HepG2 (cell line): Measurements from ENCODE around the gene PPP2R5D. TPM values are rescaled to one million over a fixed set of nuclear protein-coding genes. Genes with fewer than 3 reads are reported as not detected.

ENCODE experiments used
- ATAC-seq: fragments of 200-7000 bp; cut with Tn5 transposase; 3 replicates; pipeline ENCODE4 v1.9.1; 2020; ENCODE audit warnings: mild to moderate bottlenecking, moderate library complexity
- BruUV-seq: library from RNA; stranded (reverse); fragments of 400-500 nt; replicated peaks from 2 replicates; lab custom pipeline; 2021; lab: Mats Ljungman, UMichigan
- CTCF ChIA-PET: fragments of 300-600 bp; formaldehyde crosslinking; extraction: SDS; loops from one replicate; lab custom pipeline; 2021; ENCODE audit warnings: low total read pairs, inconsistent platforms, low intra/inter-chr PET ratio; lab: Yijun Ruan, JAX
- POLR2A ChIA-PET: fragments of 350-600 bp; sonication (Branson Sonifier 250); formaldehyde crosslinking; loops from one replicate; lab custom pipeline; 2020; ENCODE audit warnings: antibody characterized with exemption, inconsistent platforms; lab: Yijun Ruan, JAX
- DNase-seq: peaks from one replicate; pipeline ENCODE4 v3.0.0-alpha.2; 2015; ENCODE audit warnings: low spot score
- FAIRE-seq: peaks from 3 replicates; lab custom pipeline; 2011; peaks lifted over from hg19 to GRCh38; lab: Jason Lieb, UNC
- H2AFZ ChIP-seq: one replicate; pipeline ENCODE4 v1.6.1; 2011; ENCODE audit warnings: low read length, inconsistent platforms
- H3K27ac ChIP-seq: fragments of 300-600 bp; 3 replicates; pipeline ENCODE4 v1.8.0; 2011; ENCODE audit warnings: mixed run types, mild to moderate bottlenecking, mixed read lengths, low read length, inconsistent platforms; ENCODE audit not compliant: insufficient read depth; ENCODE audit errors: extremely low read length
- H3K27me3 ChIP-seq, 2 experiments: fragments of 200-600 bp in 1 of 2; 2 replicates in 1 of 2; 3 replicates in 1 of 2; pipeline versions ENCODE4 v1.6.0 to v1.8.0; 2011; ENCODE audit warnings: low read length in 2 of 2, mild to moderate bottlenecking in 2 of 2, moderate library complexity in 2 of 2, inconsistent platforms in 1 of 2; ENCODE audit not compliant: insufficient read depth in 2 of 2, control insufficient read depth in 1 of 2
- H3K36me3 ChIP-seq, 2 experiments: fragments of 200-600 bp in 1 of 2; replicated peaks in 1 of 2; 2 replicates in 1 of 2; 3 replicates in 1 of 2; pipeline versions ENCODE4 v1.5.1 to v1.8.0; 2011; ENCODE audit warnings: low read length in 2 of 2, inconsistent platforms in 1 of 2; ENCODE audit not compliant: insufficient read depth in 2 of 2, control insufficient read depth in 1 of 2
- H3K4me1 ChIP-seq: 2 replicates; pipeline ENCODE4 v1.5.1; 2012; ENCODE audit warnings: low read length, inconsistent platforms; ENCODE audit not compliant: insufficient read depth
- H3K4me2 ChIP-seq: 2 replicates; pipeline ENCODE4 v1.6.0; 2011; ENCODE audit warnings: low read depth, low read length, inconsistent platforms
- H3K4me3 ChIP-seq, 3 experiments: fragments of 200-600 bp in 1 of 3; sonication (generic), shearing (Covaris generic) in 1 of 3; replicated peaks in 1 of 3; 2 replicates each; pipeline ENCODE4 v1.5.1; 2011 to 2016; ENCODE audit warnings: low read length in 3 of 3, inconsistent platforms in 2 of 3, low read depth in 2 of 3, mild to moderate bottlenecking in 2 of 3, control low read depth in 1 of 3, mixed read lengths in 1 of 3; ENCODE audit not compliant: insufficient read depth in 1 of 3
- H3K79me2 ChIP-seq: one replicate; pipeline ENCODE4 v1.6.1; 2011; ENCODE audit warnings: low read length, inconsistent platforms; ENCODE audit not compliant: insufficient read depth
- H3K9ac ChIP-seq: 2 replicates; pipeline ENCODE4 v1.6.0; 2011; ENCODE audit warnings: mild to moderate bottlenecking, low read depth, low read length, inconsistent platforms; ENCODE audit not compliant: insufficient read depth
- H3K9me3 ChIP-seq: 2 replicates; pipeline ENCODE4 v1.5.1; 2012; ENCODE audit warnings: mild to moderate bottlenecking, low read length
- H4K20me1 ChIP-seq: 2 replicates; pipeline ENCODE4 v1.6.0; 2011; ENCODE audit warnings: inconsistent platforms, mild to moderate bottlenecking, low read length, moderate library complexity; ENCODE audit not compliant: insufficient read depth
- ETV6 ChIP-seq: sonication (generic); formaldehyde crosslinking; conservative IDR thresholded peaks from 2 replicates; pipeline ENCODE4 v1.4.0; 2020; ENCODE audit warnings: missing genetic modification reagents
- HOXA3 ChIP-seq: sonication (generic); formaldehyde crosslinking; IDR thresholded peaks from 2 replicates; pipeline ENCODE4 v1.5.0; 2020; ENCODE audit warnings: missing genetic modification reagents
- NONO ChIP-seq, 2 experiments: fragments of 450-650 bp in 1 of 2; sonication (generic) in 1 of 2; formaldehyde crosslinking in 1 of 2; IDR thresholded peaks in 1 of 2; conservative IDR thresholded peaks in 1 of 2; 2 replicates each; pipeline versions ENCODE4 v1.6.1 to v1.8.0; 2017 to 2022; ENCODE audit warnings: mild to moderate bottlenecking in 1 of 2, missing genetic modification reagents in 1 of 2, moderate library complexity in 1 of 2
- PHF21A ChIP-seq: sonication (generic); formaldehyde crosslinking; IDR thresholded peaks from 2 replicates; pipeline ENCODE4 v1.5.0; 2020; ENCODE audit warnings: mild to moderate bottlenecking, missing genetic modification reagents
- RXRA ChIP-seq: sonication (generic); formaldehyde crosslinking; IDR thresholded peaks from 2 replicates; pipeline ENCODE4 v1.5.1; 2020; ENCODE audit warnings: missing genetic modification reagents
- SP4 ChIP-seq: sonication (generic); formaldehyde crosslinking; IDR thresholded peaks from 2 replicates; pipeline ENCODE4 v1.8.1; 2023; ENCODE audit warnings: mild to moderate bottlenecking, missing genetic modification reagents
- ZNF263 ChIP-seq: sonication (generic); formaldehyde crosslinking; IDR thresholded peaks from 2 replicates; pipeline ENCODE4 v1.4.0; 2020; ENCODE audit warnings: missing genetic modification reagents
- ZNF354B ChIP-seq: sonication (generic); formaldehyde crosslinking; IDR thresholded peaks from 2 replicates; pipeline ENCODE4 v1.8.0; 2022; ENCODE audit warnings: mild to moderate bottlenecking, missing genetic modification reagents
- ZNF629 ChIP-seq: sonication (generic); formaldehyde crosslinking; conservative IDR thresholded peaks from 2 replicates; pipeline ENCODE4 v1.5.0; 2020; ENCODE audit warnings: missing genetic modification reagents
- ZNF782 ChIP-seq: sonication (generic); formaldehyde crosslinking; IDR thresholded peaks from 2 replicates; pipeline ENCODE4 v1.4.0; 2020; ENCODE audit warnings: missing genetic modification reagents, mild to moderate bottlenecking, borderline replicate concordance
- ZNF816 ChIP-seq: sonication (generic); formaldehyde crosslinking; IDR thresholded peaks from 2 replicates; pipeline ENCODE4 v1.8.0; 2022; ENCODE audit warnings: missing genetic modification reagents, mild to moderate bottlenecking, borderline replicate concordance
- ZZZ3 ChIP-seq: sonication (generic); formaldehyde crosslinking; IDR thresholded peaks from 2 replicates; pipeline ENCODE4 v1.4.0; 2020; ENCODE audit warnings: missing genetic modification reagents, mild to moderate bottlenecking, borderline replicate concordance
- WGBS: methylation state at CpG from one replicate; pipeline ENCODE4 v1.1.6; 2017; ENCODE audit warnings: low lambda C conversion rate; 5-methylcytosine and 5-hydroxymethylcytosine counted together
- in situ Hi-C: cut with HindIII; loops from 2 replicates; pipeline ENCODE4 v1.10.0; 2017; ENCODE audit warnings: low pct_unique_long_range_greater_than_20kb; ENCODE audit not compliant: extremely low pct_ligation_motif_present
- intact Hi-C: fragments of 100-400 bp; cut with micrococcal nuclease; formaldehyde crosslinking; loops from one replicate; pipeline ENCODE4 v1.10.0; 2022; ENCODE audit not compliant: unreplicated experiment
- polyA plus RNA-seq, 8 experiments: library from polyadenylated mRNA; depleted of rRNA in 3 of 8; stranded (reverse) in 7 of 8; unstranded in 1 of 8; fragments of >200 nt; fragmentation: Illumina TruSeq in 4 of 8; extraction: Trizol in 4 of 8; gene quantifications; 2 replicates each; pipeline versions ENCODE4 v1.2.1 to v1.2.3, GENCODE V29; 2011 to 2016; ENCODE audit warnings: low read depth in 4 of 8, missing spikeins in 1 of 8, mixed read lengths in 1 of 8; ENCODE audit not compliant: insufficient read depth in 1 of 8
- total RNA-seq, 5 experiments: library from RNA; depleted of rRNA; stranded (reverse); fragments of >200 nt; fragmentation: Illumina TruSeq; extraction: Trizol; gene quantifications; 2 replicates each; pipeline ENCODE4 v1.2.3, GENCODE V29; 2016; ENCODE audit warnings: low read depth in 1 of 5
- TF ChIP-seq, protein P1 (sequence below): sonication (generic); formaldehyde crosslinking; IDR thresholded peaks from 2 replicates; pipeline ENCODE4 v1.4.0; 2020; ENCODE audit warnings: missing genetic modification reagents
- TF ChIP-seq, protein P2 (sequence below): sonication (generic); formaldehyde crosslinking; IDR thresholded peaks from 2 replicates; pipeline ENCODE4 v1.9.0; 2021; ENCODE audit warnings: mild to moderate bottlenecking, missing genetic modification reagents
- TF ChIP-seq, protein P3 (sequence below): sonication (generic); formaldehyde crosslinking; IDR thresholded peaks from 2 replicates; pipeline ENCODE4 v1.4.0; 2020; ENCODE audit warnings: mild to moderate bottlenecking, missing genetic modification reagents

Gene PPP2R5D
- total and polyA plus RNA-seq, 2 of the 13 experiments (the other 11 are each of a cell fraction or from before 2014, with no cell fraction given), result 53.7 to 60.4 TPM

DNA sequence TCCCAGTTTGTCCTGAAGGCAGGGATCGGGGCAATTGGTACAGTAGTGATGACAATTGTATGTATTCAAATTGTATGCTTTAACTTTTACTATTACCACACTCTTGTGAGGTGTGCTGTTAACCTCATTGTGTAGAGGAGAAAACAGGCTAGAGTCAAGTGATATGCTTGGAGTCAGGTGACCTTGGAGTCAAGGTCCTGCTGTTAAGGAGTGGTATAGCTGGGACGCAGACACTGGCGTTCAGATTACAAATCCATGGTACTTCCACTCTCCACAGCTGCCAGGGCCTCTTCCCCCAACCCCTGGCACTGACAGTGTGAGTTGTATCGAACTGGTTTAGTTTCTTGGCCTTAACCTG, 44.6 kb upstream of the PPP2R5D start:
- intact Hi-C loops, result loop anchor here (5.0 kb wide), 1 partner anchor 37 kb away; no protein-coding TSS in a partner anchor
- peaks cover 8 to 31% of the 10 kb centered on the region in 2 experiments for H3K36me3 ChIP-seq
- H3K9me3 ChIP-seq, result no peaks in the 10 kb centered on the region
- H3K27me3 ChIP-seq, result no peaks in the 10 kb centered on the region
- 73% methylated on average over 4 of the region's 4 CpGs for WGBS
- peaks cover 64% of the 10 kb centered on the region for H3K4me1 ChIP-seq
- ATAC-seq, result no peak
- in situ Hi-C loops, result no loop called here
- no peak overlapping the region; the same call in 1 of the 2 replicates for H3K9ac ChIP-seq
- peak overlapping the region; percentile 57 for H3K4me2 ChIP-seq
- POLR2A ChIA-PET, result interaction anchor here (0.6 to 5.0 kb wide), 11 partner anchors 10 to 1349 kb away, joined by 3 to 56 read pairs (median 5); partner anchors contain the start of genes CNPY3, GNMT, KLHDC3 and MEA1
- H2AFZ ChIP-seq, result no peak overlapping the region
- no TSS peak for BruUV-seq
- no peaks in the 10 kb centered on the region for H3K79me2 ChIP-seq
- peak overlapping the region; percentile 81 for H3K27ac ChIP-seq
- no peak for DNase-seq
- no peaks in the 10 kb centered on the region for H4K20me1 ChIP-seq
- peak overlapping the region in 1 of 3 experiments; percentile 20; a peak in 1 of 6 replicates for H3K4me3 ChIP-seq
- FAIRE-seq, result no peak
- CTCF ChIA-PET, result interaction anchor here (1.2 kb wide), 1 partner anchor 26 kb away, joined by 3 read pairs; no protein-coding TSS in a partner anchor
- TF ChIP-seq NONO (IDR thresholded peaks at IDR 0.05) (no peak), NONO (CRISPR knock-in tag; conservative IDR thresholded peaks at IDR 0.05) (peak; percentile 11; the same call in 1 of the 2 replicates), ZZZ3 (CRISPR knock-in tag) (no peak), ZNF782 (CRISPR knock-in tag) (peak; percentile 4; the same call in 1 of the 2 replicates), ETV6 (0 out of 2 replicates have a peak, but pooled peaks have one; percentile 47), ZNF354B (CRISPR knock-in tag) (no peak), HOXA3 (CRISPR knock-in tag) (0 out of 2 replicates have a peak, but pooled peaks have one; percentile 4), ZNF816 (CRISPR knock-in tag) (no peak), PHF21A (CRISPR knock-in tag) (no peak), RXRA (no peak), SP4 (CRISPR knock-in tag) (peak; percentile 16; the same call in 1 of the 2 replicates), ZNF629 (no peak), ZNF263 (no peak)
- TF ChIP-seq, protein P1, sequence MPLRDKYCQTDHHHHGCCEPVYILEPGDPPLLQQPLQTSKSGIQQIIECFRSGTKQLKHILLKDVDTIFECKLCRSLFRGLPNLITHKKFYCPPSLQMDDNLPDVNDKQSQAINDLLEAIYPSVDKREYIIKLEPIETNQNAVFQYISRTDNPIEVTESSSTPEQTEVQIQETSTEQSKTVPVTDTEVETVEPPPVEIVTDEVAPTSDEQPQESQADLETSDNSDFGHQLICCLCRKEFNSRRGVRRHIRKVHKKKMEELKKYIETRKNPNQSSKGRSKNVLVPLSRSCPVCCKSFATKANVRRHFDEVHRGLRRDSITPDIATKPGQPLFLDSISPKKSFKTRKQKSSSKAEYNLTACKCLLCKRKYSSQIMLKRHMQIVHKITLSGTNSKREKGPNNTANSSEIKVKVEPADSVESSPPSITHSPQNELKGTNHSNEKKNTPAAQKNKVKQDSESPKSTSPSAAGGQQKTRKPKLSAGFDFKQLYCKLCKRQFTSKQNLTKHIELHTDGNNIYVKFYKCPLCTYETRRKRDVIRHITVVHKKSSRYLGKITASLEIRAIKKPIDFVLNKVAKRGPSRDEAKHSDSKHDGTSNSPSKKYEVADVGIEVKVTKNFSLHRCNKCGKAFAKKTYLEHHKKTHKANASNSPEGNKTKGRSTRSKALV (CRISPR knock-in tag), result 0 out of 2 replicates have a peak, but pooled peaks have one; percentile 9
- TF ChIP-seq, protein P2, sequence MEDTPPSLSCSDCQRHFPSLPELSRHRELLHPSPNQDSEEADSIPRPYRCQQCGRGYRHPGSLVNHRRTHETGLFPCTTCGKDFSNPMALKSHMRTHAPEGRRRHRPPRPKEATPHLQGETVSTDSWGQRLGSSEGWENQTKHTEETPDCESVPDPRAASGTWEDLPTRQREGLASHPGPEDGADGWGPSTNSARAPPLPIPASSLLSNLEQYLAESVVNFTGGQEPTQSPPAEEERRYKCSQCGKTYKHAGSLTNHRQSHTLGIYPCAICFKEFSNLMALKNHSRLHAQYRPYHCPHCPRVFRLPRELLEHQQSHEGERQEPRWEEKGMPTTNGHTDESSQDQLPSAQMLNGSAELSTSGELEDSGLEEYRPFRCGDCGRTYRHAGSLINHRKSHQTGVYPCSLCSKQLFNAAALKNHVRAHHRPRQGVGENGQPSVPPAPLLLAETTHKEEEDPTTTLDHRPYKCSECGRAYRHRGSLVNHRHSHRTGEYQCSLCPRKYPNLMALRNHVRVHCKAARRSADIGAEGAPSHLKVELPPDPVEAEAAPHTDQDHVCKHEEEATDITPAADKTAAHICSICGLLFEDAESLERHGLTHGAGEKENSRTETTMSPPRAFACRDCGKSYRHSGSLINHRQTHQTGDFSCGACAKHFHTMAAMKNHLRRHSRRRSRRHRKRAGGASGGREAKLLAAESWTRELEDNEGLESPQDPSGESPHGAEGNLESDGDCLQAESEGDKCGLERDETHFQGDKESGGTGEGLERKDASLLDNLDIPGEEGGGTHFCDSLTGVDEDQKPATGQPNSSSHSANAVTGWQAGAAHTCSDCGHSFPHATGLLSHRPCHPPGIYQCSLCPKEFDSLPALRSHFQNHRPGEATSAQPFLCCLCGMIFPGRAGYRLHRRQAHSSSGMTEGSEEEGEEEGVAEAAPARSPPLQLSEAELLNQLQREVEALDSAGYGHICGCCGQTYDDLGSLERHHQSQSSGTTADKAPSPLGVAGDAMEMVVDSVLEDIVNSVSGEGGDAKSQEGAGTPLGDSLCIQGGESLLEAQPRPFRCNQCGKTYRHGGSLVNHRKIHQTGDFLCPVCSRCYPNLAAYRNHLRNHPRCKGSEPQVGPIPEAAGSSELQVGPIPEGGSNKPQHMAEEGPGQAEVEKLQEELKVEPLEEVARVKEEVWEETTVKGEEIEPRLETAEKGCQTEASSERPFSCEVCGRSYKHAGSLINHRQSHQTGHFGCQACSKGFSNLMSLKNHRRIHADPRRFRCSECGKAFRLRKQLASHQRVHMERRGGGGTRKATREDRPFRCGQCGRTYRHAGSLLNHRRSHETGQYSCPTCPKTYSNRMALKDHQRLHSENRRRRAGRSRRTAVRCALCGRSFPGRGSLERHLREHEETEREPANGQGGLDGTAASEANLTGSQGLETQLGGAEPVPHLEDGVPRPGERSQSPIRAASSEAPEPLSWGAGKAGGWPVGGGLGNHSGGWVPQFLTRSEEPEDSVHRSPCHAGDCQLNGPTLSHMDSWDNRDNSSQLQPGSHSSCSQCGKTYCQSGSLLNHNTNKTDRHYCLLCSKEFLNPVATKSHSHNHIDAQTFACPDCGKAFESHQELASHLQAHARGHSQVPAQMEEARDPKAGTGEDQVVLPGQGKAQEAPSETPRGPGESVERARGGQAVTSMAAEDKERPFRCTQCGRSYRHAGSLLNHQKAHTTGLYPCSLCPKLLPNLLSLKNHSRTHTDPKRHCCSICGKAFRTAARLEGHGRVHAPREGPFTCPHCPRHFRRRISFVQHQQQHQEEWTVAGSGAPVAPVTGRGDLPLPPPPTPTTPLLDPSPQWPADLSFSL (CRISPR knock-in tag), result no peak
- TF ChIP-seq, protein P3, sequence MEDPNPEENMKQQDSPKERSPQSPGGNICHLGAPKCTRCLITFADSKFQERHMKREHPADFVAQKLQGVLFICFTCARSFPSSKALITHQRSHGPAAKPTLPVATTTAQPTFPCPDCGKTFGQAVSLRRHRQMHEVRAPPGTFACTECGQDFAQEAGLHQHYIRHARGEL, result no peak
